ENCODE measurements around the gene PLA2R1.
"Not testable (repeated sequence)": the region's sequence is repeated elsewhere in the genome, so short reads cannot be mapped to it uniquely, and the experiment has no call there.

The PLA2R1 gene

DNA sequence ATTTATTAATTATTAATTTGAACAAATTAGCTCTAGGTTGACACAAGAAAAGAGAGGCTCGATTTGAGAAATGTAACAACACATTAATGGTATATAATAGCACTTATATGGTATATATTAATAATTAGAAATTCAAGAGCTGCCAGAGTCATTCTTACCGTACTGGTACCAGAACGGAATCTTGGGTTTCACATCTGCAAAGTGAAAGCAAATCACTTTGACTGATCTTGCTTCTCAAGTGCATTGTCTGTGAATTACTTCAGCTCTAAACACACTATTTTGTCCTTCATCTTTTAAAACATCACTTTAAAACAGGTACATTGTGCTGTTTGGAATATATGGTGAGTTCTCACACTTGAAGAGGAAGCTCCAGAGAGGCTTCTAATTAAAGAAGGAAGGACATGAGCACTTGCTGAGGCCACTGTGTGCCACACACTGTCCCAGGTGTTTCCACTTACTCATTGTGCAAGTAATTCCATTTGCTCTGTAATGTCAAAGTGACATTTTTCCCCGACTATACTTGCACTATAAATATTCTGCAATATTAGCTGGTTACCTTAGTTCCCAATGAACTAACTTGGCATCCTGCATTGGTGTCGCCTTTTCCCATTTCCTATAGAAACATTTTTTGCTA lies 85.8 kb downstream of the PLA2R1 start:
- no peak for DNase-seq

DNA sequence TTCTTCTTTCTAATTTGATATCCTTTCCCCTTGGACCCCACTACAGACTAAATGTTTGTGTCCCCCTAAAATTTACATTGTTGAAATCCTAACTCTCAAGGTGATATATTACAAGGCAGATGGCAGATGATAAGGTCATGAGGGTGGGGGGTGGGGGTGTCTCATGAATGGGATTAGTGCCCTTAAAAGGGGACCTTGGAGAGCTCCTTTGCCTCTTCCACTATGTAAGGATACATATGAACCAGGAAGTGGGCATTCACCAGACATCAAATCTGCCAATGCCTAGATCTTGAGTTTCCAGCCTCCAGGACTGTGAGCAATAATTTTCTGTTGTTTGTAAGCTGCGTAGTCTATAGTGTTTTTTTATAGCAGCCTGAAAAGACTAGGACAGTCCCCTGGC lies 89.1 kb downstream of the PLA2R1 start:
- no peak for DNase-seq

DNA sequence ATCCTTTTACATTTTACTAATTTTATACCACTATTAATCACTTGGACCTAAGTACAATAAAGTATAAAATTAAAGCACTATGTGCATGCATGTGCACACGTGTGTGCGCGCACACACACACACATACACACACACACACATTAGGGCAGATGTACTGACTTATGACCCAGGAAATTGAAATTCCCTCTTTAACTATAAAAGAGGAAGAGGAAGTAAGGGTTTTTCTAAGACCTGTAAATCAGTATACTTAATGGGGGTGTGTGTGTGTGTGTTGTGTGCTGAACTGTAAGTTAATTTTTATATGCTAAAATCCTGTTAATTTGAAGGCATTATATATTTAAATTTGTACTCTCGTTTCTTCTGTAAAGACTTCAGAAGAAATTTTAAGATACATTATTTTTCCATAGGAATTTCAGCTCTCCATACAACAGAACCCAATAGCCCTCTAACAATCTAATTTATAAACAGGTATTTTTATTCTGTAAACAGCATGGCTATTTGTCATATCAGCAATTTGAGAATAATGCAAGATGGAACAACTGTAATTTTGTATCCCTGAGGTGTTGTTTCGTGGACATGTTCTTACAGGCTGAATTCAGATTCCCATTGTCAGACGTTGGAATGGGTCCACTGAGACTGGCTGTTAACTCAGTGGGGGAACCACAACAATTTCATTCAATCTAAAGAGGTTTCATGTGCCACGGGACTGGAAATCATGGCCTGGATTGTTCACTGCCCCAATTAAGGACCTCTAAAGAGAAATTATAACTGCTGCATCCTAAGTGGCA lies 90.9 kb downstream of the PLA2R1 start:
- DNase-seq: no peak

DNA sequence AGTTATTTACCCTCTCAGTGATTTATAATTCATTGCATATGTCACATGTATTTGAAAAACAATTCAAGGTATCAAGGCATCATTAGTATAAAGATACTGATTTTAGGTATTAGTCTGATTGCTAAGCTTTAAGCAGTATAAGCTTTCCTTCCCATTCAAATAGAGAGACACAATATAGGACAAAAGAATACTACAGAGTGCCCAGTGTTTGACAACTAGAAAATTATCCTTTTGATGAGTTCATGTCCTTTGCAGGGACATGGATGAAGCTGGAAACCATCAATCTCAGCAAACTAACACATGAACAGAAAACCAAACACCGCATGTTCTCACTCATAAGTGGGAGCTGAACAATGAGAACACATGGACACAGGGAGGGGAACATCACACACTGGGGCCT lies 91.9 kb downstream of the PLA2R1 start:
- not testable (repeated sequence) for DNase-seq

DNA sequence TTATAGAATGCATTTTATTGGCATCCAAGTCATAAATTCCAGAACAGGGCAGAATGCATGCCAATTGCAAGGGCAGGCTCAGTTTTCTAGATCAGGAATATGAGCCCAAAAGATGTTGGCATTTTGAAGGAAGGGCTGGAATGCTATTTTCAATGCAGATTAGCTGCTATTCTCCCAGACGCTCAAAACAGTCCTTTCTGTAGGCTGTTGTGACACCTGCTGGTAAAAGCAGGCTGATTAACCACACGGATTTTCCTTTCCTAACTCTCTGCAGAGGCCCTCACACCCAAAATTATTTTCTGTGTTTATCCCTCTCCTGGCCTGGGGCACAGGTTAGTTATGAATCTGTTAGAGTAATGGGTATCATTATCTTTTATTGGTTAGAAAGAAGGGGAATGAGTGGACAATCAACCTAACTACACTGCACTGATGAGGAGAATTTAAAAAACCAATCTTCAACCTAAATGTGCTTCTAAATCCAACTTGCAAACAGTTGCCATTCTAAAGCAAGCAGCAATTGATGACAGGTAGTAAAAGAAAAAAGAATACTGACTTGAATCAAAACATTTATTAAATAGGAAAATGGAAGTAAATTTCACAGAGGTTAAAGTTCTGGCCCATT lies 94.0 kb downstream of the PLA2R1 start:
- peak; percentile 47 for DNase-seq

DNA sequence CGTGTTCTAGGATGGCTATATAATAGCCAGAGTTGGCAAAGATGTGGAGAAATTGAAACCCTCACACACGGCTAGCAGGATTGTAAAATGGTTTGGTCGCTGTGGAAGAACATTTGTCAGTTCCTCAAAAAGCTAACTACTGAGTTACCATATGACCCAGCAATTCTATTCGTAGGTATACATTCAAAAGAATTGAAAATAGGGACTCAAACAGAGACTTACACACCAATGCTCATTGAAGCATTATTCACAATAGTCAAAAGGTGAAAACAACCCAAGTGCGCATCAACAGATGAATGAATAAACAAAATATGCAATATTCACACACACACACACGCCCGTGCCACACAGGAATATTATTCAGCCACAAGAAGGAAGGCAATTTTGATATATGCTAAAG lies 98.7 kb downstream of the PLA2R1 start:
- no peak for DNase-seq

DNA sequence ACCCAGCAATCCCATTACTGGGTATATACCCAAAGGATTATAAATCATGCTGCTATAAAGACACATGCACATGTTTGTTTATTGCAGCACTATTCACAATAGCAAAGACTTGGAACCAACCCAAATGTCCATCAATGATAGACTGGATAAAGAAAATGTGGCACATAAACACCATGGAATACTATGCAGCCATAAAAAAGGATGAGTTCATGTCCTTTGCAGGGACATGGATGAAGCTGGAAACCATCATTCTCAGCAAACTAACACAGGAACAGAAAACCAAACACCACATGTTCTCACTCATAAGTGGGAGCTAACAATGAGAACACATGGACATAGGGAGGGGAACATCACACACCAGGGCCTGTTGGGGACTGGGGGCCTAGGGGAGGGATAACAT lies 99.9 kb downstream of the PLA2R1 start:
- DNase-seq: not testable (repeated sequence)

DNA sequence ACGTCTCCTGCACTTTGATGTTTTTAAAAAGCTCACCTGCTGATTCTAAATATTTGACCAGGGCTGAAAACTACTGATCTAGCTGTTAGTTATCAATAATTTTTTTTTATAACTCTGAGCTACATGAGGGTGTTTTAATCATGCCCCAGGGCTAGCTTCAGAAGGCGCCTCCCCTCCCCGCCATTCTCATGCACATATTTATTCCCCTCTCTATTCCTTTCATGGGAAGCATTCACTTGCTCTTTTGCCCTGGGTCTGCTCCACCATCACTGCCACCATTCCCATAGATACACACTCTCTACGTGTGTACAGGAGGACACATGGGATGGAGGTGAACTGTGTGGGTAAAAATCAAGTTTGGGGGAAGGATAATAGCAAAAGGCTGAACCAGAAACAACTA lies 101.0 kb downstream of the PLA2R1 start:
- DNase-seq: no peak

DNA sequence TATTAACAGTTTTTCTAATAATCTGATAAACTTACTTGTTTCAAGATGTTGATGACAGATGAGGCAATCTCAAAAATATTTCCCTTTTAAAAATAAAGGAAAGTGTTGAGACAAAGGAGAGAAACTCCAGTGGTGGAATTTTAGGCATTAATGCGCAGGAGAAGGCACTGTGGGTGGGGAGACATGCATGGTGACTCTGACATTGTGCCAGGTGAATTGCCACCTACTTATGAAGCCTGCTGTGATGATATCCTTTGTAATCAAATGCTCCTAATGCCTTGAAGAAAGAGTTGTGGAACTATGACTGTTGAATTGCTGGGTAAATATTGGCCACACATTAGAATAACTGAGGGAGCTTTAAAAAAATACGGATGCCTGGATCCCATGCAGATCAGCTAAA lies 101.4 kb downstream of the PLA2R1 start:
- DNase-seq: peak; percentile 28

DNA sequence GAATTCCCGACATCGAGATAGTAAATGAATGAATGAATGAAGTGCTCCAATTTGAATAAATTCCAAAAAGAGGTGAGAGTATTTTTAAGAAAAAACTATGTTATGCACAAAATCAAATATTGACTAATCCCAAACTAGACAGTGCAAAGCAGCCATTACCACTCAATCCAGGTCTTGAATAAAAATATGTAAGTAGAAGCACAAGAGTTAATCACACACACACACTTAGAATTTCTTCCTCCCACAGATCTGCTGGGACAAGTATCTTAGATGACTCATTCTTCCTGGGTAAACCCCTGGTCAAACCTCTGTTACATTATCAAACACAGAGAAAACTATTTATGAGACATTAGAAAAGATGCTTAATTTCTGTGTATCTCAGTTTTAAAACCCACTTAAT lies 102.0 kb downstream of the PLA2R1 start:
- peak; percentile 77 for DNase-seq

DNA sequence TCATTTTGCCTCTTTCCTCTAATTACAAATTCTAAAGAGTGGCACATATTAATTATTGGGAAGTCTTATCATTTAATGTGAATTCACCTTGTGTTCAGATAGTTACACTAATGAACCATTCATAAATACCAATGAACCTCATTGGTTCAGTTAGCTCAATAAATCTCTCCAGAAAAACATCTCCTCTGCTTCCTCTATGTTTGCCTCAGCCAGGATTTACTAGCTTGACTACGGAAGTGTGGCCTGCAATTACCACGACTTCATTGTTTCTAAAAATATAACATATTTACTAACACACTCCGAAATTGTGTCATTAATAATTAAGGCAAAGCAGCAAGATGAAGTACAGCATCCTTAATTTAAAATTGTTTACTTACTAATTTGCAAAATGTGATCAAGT lies 103.3 kb downstream of the PLA2R1 start:
- DNase-seq: no peak

DNA sequence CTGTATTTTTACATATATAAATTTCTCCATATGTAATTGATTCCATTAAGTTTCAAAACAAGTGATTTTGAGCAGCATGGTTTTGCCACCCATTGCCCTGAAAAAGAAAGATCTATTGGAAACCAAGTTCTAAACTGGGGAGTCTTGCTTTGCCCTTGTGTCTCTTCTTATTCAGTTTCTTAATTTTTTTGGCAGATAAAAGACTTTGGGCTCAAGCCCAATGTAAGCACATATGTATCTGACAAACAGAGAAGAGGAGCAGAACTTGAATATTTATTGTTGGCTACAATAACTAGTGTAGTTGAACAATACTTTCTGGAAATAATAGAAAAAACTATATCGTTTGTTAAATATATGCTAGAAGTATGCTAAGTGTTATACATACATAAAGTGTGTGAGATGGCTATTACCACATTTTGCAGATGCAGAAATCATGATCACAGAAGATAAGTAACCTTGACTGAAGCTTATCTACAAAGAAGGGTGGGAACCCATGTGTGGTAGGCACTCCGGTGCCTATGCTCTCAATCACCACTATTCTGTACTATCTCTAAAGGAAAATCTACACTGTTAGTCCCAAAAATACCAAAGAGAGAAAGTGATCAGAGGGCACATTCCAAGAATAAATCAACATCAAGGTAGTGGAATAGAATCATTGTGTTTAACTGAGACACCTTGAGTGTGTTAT lies 109.1 kb downstream of the PLA2R1 start:
- DNase-seq: no peak

DNA sequence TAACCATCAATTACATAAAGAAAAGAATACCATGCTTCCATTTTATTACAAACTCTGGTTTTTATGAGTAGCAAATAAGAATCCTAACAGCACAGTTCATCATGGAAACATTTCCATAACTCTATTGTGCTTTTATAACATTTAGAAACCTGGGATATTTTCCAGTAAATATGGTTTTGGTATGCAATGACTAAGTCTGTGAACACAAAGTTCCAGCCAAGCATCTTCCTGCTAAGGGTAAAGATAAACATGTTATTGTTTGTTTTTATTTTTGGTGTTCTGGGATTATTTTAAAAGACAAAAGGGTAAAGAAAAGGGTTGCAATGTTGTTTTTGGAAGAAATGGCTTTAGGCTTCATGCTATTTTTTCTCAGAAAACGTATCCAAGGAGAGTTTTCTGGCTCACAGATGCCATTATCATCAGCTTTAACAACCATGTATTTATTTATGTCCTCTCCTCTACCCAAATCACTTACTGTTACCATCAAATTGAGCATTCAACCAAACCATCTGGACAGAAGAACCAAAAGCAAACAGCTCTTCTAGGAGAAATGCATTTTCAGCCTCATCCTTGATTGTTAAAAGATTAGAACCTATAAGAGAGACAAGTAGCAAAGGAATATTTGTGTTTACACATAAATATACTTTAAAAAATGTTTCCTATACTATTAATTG lies 116.0 kb downstream of the PLA2R1 start:
- DNase-seq: peak; percentile 39

DNA sequence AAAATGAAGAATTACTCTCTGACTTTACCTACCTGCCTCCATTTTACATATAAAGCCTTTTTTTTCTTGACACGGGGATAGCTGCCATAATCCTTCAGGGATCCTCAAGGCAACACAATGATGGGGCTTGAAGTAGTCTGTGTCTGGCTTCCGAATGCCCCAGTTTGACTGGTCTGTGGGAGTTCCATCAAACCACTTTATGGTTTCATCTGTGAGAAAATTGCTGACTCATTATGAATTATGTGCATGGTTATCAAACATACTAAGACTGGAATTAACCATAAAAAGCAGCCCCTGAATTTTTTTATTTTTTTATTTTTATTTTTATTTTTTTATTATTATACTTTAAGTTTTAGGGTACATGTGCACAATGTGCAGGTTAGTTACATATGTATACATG lies 117.5 kb downstream of the PLA2R1 start:
- no peak for DNase-seq

DNA sequence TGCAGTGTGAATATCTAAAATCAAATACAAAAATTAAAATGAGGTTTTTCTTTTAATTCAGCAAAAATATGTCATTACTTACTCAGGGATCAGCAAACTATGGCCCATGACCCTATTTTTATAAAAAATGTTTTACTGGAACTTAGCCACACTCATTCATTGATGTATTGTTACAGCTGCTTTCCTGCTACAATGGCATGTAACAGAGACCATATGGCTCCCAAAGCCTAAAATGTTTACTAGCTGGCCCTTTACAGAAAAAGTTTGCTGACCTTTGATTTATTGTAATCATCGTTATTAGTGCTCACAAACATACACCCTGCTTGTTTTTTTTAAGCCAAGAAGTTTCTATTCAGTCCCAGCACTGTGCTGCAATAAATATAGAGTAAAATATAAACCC lies 120.3 kb downstream of the PLA2R1 start:
- DNase-seq: no peak

DNA sequence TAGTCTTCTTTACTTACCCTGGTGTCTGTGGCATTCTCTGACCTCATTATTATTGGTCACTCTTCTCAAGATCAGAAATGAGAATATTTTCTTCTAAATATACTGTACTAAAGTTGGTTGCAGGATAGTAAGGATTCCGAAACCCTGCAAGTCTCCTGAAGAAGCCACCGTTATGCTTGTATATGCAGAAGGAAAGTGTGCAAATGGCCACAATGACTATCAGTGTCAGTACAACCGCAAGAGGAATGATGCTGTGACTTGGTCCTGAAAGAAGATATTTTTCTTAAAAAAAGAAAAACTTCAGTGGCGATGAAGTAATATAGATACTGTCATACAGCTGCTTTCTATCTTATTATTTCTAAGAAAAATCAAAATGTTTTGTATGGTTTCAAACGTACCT lies 120.7 kb downstream of the PLA2R1 start:
- DNase-seq: no peak

DNA sequence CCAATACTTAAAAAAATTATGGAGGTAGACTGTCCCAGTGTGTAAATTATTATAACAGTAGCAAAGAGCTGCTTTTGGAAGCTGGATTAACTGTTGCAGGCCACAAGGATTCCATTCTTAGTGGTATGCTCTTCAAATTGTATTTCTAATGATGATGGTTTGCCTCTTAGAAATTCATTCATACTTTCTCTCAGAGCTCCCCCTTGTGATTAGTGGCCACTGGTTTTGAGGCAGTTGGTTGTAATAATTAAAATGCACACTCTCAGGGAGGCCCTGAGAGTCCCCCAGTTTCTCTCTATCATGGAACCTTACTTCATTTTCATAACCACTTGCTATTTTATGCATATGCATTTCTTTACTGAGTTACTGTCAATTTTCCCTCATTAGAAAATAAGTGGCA lies 122.5 kb downstream of the PLA2R1 start:
- peak; percentile 13 for DNase-seq

DNA sequence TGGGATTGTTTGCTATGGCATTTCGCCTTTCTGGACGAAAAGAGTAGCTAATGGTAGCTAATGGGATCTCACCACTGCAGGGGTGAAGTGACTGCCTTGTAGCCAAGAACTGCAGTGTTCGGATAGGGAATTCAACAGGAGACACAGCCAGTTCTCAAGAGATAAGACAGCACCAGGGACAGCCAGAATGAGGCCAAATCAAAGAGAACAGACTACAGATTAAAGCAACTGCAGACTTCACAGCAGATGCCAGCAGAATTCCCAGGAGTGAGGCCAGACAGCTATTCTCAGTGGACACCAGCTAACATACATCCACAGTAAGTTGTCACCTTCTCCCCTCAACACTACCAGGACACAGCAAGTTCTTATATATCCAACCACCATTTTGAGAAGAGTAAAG lies 124.0 kb downstream of the PLA2R1 start:
- no peak for DNase-seq

DNA sequence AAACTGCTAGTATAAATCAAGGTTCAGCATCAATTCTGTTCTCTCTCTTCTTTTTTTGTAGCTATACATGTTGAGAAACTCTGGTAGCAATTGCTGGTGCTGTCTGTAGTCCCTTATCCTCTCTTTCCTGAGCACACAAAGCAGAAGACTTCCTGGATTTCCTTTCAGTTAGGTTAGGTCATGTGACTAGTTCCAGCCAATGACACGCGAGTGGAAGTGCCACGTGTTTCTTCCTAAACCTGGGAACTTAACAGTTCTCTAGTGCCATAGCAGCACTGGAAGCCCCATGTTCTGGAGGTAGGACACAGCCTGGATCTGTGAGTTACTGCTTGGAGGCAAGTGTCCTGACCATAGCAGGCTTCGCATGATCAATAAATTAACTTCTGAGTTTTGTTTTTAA lies 125.9 kb downstream of the PLA2R1 start:
- peak; percentile 9 for DNase-seq

DNA sequence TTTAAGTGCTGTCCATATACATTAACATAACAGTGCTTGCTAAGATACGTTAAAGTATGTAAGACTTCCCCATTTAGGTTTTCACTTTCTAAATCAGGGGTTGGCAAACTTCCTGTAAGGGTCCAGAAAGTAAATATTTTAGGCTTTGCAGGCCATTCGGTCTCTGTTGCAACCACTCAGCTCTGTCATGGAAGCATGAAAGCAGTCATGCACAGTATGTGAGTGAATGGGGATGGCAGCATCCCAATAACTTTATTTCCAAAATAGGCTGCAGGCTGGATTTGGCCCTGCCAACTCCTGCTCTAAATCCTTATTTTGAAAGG lies 128.7 kb downstream of the PLA2R1 start:
- no peak for DNase-seq

DNA sequence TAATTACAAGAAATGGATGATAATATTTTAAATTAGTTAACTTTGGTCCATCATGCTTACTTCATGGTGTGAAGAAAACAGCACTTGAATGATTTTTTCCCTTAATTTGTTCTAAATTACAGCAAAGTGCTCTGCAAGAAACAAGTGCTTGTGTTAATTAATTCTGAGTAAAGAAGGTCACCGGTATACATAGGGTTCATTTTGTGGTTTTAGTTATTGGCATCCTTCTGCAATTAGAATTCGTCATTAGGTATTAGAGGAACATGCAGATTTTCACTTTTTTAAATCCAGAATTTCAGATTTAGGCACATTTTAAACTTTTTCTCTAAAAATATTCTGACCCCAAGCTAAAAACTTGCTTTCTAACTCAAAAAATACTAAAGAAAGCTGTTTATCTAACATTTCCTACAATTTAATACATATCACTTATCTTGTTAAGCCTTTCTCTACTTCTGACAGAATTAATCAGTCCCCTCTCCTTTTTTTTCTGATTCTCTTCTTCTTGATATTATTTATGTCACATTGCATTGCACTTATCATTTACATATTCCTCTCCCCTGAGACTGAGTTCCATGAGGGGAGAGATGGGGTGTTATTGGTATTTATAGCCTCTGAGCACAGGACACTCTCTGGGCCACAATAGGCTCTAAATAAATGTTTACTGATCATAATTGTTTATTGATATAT lies 129.2 kb downstream of the PLA2R1 start:
- DNase-seq: no peak

DNA sequence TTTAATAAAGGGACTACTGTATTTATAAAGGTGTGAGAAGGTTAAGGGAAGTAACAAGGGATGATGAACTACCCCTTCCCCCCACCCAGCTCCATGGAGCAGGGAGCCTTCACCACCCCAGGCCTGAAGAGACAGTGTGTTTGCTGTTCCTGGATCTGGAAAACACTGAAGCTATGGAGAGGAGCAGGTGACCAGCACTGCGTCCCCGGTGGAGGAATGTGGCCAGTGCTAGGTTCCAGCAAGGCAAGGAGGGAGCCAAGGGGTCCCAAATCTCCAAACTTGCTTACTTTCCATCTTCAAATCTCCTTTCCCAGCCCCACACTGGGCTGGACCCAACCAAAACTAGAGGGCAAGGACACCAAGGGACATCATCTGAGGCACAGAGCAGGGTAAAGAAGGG lies 135.7 kb downstream of the PLA2R1 start:
- DNase-seq: no peak

DNA sequence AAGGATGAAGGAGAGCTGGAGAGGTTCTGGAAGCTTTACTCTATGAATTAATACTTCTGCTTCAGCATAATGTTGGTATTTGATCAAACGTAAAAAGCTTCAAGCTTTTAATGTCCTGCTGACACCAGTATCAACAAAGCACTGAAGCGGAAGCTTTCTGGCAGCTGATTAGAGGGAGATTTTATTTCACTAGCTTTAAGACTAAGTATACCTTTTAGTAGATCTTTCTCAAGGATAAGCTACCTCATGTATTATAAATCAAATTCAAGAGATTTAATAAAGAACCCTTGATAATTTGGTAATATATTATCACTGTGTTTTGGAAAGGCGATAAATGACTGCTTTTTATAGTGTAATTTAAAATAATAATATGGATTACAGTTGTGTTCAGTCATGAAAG lies 136.4 kb downstream of the PLA2R1 start:
- DNase-seq: no peak
